ENCODE results near the gene MT1F.
"Not testable (repeated sequence)": the region's sequence is repeated elsewhere in the genome, so short reads cannot be mapped to it uniquely, and the experiment has no call there.

MT1F gene

GRCh38 chr16:56662357-56663354 is 4.9 kb downstream of the MT1F start:
- TF ChIP-seq CTCF (conservative IDR thresholded peaks at IDR 0.05; ENCODE audit: low read depth, low read length), result no peak
- DNase-seq (ENCODE audit: low read depth), result no peak
- H3K4me3 ChIP-seq (ENCODE audit: low read length), result no peak overlapping the region

GRCh38 chr16:56664506-56664905 is 6.7 kb downstream of the MT1F start:
- TF ChIP-seq CTCF (conservative IDR thresholded peaks at IDR 0.05; ENCODE audit: low read depth, low read length), result no peak
- H3K4me3 ChIP-seq (ENCODE audit: low read length), result no peak overlapping the region
- no peak for DNase-seq (ENCODE audit: low read depth)

DNA sequence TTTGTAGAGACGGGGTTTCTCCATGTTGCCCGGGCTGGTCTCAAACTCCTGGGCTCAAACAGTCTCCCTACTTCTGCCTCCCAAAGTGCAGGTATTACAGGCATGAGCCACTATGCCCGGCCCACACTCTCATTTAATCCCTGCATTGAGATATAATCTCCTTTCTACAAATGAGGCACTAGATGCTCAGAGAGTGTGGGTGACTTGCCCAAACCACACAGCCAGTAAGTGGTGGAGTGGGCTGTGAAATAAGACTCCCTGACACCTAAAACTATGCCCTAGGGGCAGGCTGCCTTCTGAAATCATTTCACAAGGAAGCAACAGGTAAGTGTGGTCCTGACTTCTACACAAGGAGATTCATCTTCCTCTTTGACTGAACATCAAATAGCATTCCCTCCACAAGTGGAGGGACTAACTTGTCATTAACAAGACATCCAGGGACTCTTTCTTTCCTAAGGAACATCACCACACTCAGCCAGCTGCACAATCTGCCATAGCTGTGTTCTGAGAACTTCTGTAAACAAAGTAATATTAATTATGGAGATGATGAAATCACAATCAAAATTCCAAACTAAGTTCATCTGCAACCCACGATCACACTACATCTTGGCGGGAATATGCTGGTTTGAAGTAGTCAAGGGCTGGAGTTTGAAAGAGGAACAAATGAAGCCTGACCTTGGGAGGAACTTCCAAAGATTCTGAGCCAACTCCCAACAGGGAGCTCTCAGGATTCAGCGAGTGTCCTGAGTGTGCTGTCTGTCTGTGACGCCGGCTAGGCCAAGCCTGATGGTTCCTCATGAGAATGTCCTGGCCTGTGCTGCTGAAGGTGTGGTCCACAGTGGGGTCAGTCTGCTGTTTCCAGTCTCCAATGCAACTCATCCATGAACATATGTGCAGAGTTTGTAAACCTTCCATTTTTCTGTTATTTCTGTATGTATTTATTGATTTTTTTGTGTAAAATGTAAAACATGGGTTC is 7.8 kb downstream of the MT1F start:
- not testable (repeated sequence) for DNase-seq (ENCODE audit: low read depth); H3K4me3 ChIP-seq (ENCODE audit: low read length)

GRCh38 chr16:56667581-56668571 is 10.1 kb downstream of the MT1F start, which contains the start of gene MT1G:
Gene MT1G (minus strand): TSS chr16:56668065. CDS start chr16:56667993, 72 bp downstream.
- no peak for TF ChIP-seq CTCF (conservative IDR thresholded peaks at IDR 0.05; ENCODE audit: low read depth, low read length)

GRCh38 chr16:56669005-56669839 is 11.5 kb downstream of the MT1F start, which contains the start of gene MT1H:
Gene MT1H (plus strand): TSS chr16:56669814. CDS start chr16:56669885, 71 bp downstream.
- no peak for DNase-seq (ENCODE audit: low read depth)
- no peak within 1 kb of the TSS for H3K4me3 ChIP-seq (ENCODE audit: low read length)
- TF ChIP-seq CTCF (conservative IDR thresholded peaks at IDR 0.05; ENCODE audit: low read depth, low read length), result no peak

More at GRCh38 chr16:56667581-56668571, 10.1 kb downstream of the MT1F start, which contains the start of gene MT1G:
- H3K4me3 ChIP-seq (ENCODE audit: low read length), result no peak within 1 kb of the TSS
- no peak for DNase-seq (ENCODE audit: low read depth)

- no peak overlapping the region for H3K4me3 ChIP-seq (ENCODE audit: low read length)
Observed at GRCh38 chr16:56669840-56670619, 12.3 kb downstream of the MT1F start.

More at GRCh38 chr16:56669840-56670619, 12.3 kb downstream of the MT1F start:
- DNase-seq (ENCODE audit: low read depth), result no peak
- TF ChIP-seq CTCF (conservative IDR thresholded peaks at IDR 0.05; ENCODE audit: low read depth, low read length), result no peak
